Measurements from ENCODE around the gene LIX1L.

DNA sequence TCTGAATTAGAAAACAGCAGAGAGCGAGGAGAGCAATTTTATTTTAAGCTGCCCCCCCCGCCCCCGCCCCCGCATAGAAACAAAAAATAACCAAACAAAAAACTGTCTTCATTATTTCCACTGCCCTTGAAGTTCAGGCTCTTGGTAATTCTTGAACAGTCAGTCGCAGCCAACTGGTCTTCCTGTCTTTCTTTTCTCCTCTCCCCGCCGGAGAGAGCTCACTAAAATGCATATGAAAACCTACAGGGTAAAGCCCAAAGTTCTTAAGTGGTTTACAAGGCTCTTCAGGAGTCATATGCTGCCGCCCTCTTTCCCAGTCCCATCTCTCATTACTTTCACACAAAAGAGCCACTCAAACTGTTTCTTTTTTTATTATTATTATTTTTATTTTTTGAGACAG lies 71.0 kb downstream of the LIX1L start:
- TF ChIP-seq, protein P1, sequence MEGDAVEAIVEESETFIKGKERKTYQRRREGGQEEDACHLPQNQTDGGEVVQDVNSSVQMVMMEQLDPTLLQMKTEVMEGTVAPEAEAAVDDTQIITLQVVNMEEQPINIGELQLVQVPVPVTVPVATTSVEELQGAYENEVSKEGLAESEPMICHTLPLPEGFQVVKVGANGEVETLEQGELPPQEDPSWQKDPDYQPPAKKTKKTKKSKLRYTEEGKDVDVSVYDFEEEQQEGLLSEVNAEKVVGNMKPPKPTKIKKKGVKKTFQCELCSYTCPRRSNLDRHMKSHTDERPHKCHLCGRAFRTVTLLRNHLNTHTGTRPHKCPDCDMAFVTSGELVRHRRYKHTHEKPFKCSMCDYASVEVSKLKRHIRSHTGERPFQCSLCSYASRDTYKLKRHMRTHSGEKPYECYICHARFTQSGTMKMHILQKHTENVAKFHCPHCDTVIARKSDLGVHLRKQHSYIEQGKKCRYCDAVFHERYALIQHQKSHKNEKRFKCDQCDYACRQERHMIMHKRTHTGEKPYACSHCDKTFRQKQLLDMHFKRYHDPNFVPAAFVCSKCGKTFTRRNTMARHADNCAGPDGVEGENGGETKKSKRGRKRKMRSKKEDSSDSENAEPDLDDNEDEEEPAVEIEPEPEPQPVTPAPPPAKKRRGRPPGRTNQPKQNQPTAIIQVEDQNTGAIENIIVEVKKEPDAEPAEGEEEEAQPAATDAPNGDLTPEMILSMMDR (IDR thresholded peaks at IDR 0.05): no peak
- TF ChIP-seq POLR2AphosphoS5 (IDR thresholded peaks at IDR 0.05): no peak
- TF ChIP-seq POLR2A (IDR thresholded peaks at IDR 0.05): no peak
- no peak for TF ChIP-seq EP300 (IDR thresholded peaks at IDR 0.05)
